Activated CD4-positive, CD25-positive, alpha-beta regulatory T cell treated with anti-CD3 and anti-CD28 coated beads, Interleukin-2, amount 50 U/mL, for 24 hours (primary cell): ENCODE measurements around the gene OR2T4.

Experiments
- ATAC-seq, 2 donors: fragments of 150-1000 bp; cut with Tn5 transposase; one replicate each; pipeline ENCODE4 v1.10.0; 2021; ENCODE audit warnings: mild to moderate bottlenecking in 1 of 2, moderate library complexity in 1 of 2

OR2T4 gene, protein sequence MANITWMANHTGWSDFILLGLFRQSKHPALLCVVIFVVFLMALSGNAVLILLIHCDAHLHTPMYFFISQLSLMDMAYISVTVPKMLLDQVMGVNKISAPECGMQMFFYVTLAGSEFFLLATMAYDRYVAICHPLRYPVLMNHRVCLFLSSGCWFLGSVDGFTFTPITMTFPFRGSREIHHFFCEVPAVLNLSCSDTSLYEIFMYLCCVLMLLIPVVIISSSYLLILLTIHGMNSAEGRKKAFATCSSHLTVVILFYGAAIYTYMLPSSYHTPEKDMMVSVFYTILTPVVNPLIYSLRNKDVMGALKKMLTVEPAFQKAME

DNA sequence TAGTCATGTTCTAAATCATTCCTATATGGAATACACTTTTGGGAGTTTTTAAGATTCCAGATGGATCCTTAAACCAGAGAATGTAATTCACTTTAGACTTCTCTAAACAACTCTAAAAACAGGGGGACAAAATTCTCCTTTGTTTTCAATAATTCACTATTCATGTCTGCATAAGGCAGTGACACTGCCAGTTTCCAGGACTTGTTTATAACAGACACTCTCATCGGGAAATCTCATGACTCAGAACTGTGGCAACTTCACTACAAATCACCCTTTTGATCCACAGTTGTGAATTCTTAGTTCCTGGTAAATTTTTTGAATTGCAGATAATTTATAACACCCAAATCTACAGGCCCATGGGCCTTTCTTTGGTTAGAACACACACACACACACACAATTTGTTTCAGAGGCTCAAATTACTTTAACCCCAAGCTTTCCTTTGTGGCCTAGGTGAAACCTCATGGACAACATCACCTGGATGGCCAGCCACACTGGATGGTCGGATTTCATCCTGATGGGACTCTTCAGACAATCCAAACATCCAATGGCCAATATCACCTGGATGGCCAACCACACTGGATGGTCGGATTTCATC lies at the start of gene OR2T4:
OR2T4 (plus strand) TSS at position 545 of the 595 bp plus-strand sequence; CDS start at position 545, 0 bp downstream.
- no peak for ATAC-seq

DNA sequence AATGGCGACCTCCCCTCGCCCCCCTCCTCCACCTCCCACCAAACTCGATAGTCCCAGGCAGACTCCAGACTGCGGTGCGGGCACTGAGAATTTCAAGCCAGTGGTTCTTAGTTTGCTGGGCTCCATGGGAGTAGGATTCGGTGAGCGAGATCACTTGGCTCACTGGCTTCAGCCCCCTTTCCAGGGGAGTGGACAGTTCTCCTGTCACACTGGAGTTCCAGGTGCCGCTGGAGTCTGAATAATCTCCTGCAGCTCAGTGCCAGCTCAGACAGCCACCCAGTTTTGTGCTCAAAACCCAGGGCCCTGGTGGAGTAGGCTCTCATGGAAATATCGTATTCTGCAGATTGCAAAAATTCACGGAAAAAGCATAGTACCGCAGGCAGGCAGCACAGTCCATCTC lies 44.7 kb upstream of the OR2T4 start:
- ATAC-seq: no peak

DNA sequence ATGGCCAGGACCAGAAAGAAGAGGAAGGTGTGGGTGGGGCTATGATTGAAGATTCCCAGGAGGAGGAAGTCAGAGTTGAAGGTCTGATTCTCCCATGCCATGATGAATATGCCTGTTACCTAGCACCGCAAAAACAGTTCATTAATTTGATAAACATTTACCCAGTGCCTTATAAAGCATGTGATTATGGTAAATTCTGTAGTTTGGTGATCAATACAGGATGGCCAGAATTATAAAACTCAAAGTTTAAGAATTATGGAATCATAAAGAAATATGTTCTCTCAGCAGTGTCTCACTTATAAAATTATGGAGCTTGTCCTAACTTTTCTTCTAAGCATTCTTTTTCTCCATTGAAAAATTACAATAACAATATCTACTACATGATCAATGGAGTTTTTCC lies 37.0 kb upstream of the OR2T4 start, which contains the start of gene OR2M7:
OR2M7 (minus strand) TSS at position 101 of the 400 bp plus-strand sequence; CDS start at position 101, 0 bp downstream.
- no peak for ATAC-seq

DNA sequence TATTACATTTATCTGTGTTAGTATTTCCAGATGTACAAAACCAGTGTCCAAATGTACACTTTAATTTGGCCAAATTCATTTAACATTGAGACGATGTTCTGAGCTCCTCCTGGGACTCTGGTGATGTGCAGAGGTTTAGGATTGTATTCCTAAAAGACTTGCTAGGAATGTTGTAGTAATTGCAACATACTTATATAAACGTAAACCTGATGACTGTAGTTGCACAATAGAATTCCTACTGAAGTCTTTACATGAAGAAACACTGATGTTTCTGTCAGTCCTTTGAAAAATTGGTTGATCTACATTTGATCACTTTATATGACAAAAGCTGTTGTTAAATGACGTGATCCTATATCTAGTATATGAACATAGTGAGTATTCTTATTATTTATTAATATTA lies 18.0 kb upstream of the OR2T4 start:
- no peak for ATAC-seq

DNA sequence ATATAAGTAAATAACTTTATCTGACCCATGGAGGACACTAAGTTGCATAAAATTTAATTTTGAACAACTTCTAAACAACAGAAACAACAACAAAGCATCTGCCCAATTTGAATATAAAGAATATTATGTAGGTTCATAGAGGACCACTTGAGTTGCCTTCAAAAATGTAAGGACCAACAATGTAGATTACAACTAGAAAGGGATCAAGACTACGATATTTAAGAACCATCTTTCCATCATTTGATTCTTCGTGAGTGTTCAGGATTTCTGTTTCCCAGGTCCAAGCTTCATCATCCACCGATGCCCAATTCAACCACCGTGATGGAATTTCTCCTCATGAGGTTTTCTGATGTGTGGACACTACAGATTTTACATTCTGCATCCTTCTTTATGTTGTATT lies 13.0 kb upstream of the OR2T4 start, which contains the start of gene OR14C36:
OR14C36 (plus strand) TSS at position 301 of the 400 bp plus-strand sequence; CDS start at position 301, 0 bp downstream.
- ATAC-seq: no peak

DNA sequence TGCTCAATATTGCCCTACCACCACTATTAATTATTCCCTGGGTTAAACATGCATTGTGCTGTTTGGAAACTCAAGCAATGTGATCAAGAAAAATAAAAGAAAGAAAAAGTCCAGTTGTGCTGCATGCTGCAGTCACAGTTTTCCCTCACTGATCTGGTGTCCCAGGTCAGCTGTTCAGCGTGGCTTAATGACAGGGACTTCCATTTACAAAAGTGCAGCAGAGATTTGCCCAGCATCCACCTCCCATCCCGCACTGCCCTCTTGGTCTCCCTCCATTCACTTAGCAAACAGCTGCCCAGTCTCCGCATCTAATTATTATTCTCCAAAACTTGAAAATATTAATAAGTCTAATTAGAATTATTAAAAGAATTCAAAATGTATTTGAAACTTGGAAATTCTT lies 2.0 kb upstream of the OR2T4 start:
- ATAC-seq: no peak

DNA sequence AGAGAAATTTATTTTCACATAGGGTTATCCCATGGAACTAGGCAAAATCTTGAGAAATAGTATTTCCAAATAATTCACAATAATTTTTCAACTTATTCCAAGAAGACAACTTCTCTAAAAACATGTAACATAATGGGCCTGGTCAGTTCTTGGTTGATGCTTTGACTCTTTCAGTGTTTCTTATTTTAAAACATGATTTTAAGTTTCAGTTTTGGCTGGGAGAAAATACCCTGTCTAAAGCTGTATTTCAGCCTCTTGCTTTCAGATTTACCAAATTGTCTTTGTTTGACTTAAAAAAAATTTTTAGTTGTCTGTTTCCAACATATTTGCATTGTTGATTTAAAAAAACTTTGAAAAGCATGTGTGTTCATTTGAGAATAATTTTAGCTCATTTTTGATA lies 5.1 kb downstream of the OR2T4 start:
- no peak for ATAC-seq

DNA sequence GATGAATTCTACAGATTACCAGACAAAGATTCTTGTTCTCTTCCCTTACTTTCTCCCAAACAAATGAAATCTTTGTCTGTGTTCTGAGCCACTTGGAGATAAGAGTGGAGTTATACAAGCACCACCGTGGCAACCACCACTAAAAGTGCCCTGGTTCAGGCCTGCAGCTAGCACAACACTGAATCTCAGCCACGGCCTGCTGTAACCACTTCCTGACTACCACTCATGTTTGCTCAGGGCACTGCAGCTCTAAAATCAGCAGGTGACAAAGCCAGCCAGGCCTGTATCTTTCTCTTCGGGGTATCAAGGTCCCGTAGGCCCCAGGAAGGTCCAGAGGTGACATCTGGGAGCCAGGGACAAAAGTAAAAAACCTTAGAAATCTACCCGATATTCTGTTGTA lies 10.9 kb downstream of the OR2T4 start:
- ATAC-seq: no peak

DNA sequence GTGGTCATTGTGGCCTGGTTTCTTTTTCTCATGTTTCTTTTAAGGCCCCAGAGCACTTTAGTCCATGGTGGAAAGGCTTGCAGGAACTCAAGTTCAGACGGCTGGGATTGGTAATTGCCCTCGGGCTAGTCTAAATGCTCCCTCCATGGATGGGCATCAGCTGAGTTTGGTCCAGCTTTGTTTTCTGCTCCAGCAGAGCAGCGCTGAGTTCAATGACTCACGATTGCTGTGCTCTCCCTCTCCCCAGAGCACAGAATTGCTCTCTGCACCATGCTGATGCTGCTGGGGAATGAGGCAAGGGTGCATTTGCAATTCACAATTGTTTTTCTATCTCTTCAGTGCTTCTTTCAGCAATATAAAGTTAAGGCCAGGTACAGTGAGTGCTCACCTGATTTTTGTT lies 12.3 kb downstream of the OR2T4 start:
- ATAC-seq: no peak

DNA sequence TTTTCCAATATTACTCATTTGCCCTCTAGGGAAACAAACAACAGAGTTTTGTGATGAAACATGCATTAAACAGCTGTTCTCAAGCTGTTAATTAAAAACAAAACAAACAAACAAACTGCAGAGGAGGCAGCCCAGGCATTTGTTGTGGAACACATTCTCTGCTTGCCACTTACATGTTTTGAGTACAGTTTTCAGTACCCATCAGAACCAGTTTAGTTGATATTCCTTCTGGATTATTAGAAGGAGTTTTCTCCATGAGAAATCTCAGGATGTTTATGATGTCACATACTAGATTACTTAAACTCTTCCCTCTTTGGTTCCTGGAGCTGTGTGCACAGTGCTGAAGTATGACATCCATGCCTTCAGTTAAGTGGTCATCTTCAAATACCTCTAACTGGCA lies 14.0 kb downstream of the OR2T4 start, which contains the start of gene OR2T6:
OR2T6 (plus strand) TSS at position 301 of the 400 bp plus-strand sequence. CDS start 11,863 bp downstream, outside the sequence.
- ATAC-seq: no peak

DNA sequence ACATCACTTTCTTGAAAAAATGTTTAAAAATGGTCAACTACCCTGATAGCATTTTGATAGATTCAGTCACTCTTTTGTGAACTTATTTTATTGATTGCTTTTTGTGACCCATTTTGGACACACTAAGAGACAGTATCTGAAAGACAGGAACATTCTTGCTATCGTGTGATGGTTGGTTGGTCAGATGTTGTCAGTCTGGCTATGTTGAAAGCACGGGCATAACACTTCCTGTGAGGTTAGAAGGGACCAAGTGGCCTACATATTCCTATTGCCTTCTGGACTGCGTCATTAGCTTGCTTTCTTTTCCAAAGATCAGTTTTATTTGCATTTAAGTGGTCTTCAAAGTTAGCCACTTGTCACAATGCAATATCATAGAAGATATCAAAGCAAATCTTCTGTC lies 15.5 kb downstream of the OR2T4 start:
- ATAC-seq: no peak

DNA sequence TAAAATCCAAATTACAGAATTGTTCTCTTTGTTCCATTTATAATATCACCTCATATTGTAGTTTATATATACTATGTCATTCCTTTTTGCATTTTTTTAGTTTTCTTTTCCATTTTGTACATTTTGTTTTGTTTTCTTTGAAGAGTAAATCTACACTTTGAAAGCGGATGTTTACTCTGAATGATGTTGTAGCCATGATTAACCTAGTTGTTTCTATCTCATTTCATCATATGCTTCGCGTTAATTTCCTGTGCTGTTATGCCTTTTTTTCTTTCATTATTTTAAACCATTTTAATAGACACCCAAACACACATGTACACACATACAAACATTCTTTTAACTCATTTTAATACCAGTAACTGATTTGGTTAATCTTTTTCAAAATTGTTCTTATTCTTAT lies 19.4 kb downstream of the OR2T4 start:
- no peak for ATAC-seq

DNA sequence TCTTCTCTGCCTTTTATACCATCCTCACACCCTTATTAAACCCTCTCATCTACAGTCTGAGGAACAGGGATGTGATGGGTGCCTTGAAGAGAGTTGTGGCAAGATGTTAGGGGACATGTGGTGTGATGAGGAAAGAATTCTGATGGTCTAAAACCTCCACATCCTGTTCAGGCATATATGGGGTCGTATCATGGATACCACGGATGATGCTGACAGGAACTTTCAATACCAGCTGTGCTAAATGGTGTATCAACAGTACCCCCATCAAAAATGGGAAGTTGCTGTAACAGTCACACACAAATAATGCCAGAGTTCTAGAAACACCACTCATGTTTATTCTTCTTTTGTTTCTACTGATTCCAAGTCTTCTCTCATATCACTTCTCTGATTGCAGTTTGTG lies 27.0 kb downstream of the OR2T4 start:
- no peak for ATAC-seq

DNA sequence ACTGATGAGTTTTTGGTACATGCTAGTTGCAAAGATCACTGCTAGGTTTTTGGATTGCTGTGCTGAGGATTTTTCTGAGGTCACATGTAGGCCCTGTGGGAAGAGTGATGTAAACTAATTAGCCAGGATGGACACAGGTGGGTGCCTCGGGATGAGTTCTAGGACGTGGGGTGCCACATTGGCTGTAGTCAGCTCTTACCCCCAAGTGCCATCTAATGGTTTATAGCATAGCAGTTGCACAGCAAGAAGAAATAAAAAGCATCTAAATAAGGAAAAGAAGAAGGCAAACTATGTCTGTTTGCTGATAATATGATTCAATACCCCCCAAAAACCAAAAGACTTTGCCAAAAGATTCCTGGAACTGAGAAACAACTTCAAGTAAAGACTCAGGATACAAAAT lies 31.6 kb downstream of the OR2T4 start:
- no peak for ATAC-seq

DNA sequence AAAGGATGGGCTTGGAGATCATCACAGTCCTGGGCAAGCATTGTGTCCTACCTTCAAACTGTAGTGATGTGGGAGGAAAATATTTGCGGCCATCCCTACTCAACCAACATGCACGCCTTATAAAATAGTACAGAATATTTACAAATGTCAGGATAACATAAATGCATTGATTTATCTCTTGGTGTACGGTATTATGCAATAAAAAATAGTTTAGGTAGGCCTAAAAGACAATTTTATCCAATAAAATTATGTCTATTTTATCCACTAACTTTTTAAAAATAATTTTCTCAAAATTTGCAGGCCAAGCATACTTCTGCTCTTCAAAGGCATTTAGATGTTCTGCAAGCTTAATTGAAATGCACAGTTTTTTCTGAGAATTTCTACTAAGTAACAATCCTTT lies 41.3 kb downstream of the OR2T4 start, which contains the start of gene OR2T1:
OR2T1 (plus strand) TSS at position 301 of the 400 bp plus-strand sequence. CDS start 3,100 bp downstream, outside the sequence.
- no peak for ATAC-seq

DNA sequence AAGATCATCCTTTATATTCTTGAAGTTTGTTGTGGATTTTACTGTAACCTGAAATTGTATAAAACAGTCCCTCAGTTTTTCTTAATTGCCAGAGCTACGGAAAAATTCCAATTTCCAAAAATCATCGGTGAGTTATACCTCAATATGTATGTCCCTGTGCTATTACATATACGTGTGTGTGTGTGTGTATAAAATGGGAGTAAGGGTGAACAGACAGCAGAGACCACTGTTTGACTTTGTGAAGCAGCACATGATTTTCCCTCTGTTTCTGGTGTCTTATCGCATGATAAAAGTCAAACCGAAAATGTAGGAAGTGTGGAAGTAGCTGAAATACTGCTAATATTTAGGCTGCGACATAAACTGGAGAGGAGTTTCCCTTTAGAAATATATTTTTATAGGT lies 42.6 kb downstream of the OR2T4 start:
- ATAC-seq: no peak

DNA sequence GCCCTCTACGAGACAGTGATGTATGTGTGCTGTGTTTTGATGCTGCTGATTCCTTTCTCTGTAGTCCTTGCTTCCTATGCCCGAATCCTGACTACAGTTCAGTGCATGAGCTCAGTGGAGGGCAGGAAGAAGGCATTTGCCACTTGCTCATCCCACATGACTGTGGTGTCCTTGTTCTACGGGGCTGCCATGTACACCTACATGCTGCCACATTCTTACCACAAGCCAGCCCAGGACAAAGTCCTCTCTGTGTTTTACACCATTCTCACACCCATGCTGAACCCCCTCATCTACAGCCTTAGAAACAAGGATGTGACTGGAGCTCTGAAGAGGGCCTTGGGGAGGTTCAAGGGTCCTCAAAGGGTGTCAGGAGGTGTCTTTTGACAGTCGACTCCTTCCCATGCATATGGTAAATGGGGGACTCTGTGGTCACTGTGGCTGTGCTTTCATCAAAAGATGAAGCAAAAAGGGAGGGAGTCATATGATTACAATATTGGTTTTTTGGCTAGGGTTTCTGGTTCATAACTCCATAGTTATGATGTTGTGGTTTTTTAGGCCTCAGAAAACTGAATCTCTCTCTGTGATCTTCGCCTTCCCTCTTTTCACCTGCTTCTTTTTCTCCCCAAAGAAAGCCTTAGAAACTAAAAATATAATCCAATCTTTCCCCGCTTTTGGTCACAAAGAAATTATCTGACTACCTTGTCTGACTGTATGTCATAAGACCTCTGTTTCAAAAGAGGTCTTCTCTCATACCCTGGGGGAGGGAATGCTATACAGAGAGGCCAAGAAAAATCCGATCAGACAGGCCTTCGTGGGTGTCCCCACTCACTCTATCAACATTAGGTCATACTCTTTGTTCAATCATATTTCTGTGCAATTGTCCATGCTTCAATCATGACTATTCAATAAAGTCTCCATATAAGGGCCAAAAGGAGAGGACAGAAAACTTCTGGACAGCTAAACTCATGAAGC lies 45.5 kb downstream of the OR2T4 start:
- ATAC-seq: no peak
